ENCODE data around the gene NUAK2.
"Not testable (repeated sequence)": the region's sequence is repeated elsewhere in the genome, so short reads cannot be mapped to it uniquely, and the experiment has no call there.

The NUAK2 gene

DNA sequence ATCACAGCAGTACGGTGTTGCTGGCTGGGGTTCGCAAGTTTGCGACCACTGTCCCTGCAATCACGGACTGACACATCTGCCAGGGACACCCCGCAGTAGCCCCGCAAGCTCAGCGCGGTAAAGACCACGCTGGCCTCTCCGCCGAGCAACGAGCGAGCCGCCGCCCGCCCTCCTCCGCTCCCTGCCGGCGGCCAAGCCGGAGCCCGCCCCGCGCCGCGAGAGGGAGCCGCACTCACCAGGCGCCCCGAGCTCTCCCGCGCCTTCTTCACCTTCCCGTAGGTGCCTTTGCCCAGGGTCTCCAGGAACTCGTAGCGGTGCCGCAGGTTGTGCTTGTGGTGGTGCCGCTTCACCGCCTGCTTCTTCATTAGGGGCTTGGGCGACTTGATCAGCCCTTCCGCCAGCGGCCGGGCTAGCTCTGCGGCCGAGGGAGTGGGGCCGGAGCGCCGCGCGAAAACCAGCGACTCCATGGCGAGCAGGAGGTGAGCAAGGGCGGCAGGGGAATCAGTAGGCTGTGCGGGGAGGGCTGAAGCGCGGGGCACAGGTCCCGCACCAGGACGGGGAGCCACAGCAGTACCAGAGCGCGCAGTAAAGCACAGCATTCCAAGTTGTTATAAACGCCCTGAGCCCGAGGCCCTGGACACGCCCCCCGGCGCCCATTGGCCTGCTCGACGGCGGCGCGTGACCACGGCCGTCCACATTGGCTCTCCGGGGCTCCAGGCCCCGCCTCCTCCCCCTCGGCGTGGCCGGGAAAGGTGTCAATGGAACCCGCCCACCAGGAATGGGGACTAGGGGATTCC is at the start of gene NUAK2:
Gene NUAK2 (minus strand): TSS at position 584 of the 797 bp plus-strand sequence. CDS start 117 bp downstream, at position 467.
- DNase-seq = peak; percentile 42 to 94 (median 82)

DNA sequence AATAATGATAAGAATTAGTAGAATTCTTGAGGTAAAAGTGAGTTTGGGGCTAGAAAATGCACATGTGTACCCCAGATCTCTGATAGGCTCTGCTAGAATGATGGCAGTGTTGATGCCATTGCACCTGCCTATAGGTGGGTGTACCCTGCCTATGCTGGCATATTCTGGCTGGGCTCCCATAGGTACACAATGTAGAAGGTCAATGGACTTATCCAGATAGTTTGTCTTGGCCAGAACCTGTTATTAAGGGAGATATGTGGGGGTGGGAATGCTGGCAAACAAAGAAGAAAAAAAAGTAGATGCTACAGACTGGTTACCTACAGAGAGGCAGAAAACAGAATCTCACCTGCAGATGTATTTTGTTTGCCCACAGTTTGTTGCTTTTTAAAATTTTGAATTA is 49.2 kb upstream of the NUAK2 start:
- DNase-seq = no peak

DNA sequence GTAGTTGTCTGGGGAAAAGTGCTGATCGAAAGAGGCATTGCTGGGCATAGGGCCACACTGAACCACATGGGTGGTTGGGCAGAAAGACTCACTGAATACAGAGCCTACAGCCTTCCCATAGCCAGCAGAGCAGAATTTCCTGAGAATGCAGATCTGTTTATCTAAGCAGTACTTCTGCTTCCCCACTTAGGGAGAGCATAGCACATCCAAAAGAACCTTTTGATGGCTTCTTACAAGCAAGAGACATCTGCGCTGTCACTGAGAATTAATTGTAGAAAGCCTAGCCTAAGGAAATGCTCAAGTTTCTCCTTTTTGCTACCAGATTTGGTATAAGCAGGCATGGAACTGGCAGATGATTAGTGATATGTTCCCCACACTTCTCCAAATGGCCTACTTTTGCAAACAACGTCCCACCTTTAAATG is 48.2 kb upstream of the NUAK2 start:
- peak in 6 of 56 donors; percentile 6 to 43 (median 20) for DNase-seq

DNA sequence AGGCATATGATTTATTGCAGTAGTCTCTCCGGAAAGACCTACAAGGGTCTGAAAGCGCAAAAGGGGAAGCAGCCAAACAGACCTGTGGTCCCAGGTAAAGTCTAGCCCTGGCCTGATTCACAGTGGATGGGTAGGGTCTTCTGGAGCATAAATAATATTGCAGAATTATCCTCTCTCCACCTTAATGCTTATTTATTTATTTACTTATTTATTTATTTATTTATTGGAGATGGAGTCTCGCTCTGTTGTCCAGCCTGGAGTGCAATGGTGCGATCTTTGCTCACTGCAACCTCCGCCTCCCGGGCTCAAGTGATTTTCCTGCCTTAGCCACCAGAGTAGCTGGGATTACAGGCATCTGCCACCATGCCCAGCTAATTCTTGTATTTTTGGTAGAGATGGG is 46.9 kb upstream of the NUAK2 start:
- DNase-seq = no peak

DNA sequence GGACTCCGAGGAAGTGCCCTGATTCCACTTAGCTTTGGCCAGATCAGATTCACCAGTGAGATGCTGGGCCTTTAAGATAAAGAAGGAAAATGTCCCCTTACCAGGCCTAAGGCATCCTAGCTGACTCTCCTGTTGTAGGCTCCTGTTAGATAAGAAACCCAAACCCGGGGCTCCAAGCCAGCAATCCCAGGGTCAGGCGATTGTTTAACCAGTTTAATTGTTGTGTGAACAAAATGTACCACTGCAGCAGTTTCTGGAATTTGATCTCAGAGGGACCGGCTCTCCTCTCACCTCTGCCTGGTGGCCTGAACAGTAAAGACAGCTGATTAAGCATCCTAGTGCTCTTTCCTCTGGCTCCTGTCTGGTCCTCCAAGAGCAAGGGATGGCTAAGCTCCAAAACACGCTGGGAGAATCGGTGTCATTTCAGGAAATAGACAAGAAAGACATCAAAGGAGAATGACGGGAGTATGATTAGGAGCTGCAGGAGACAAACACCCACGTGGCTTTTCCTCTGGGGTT is 44.5 kb upstream of the NUAK2 start:
- DNase-seq = no peak

DNA sequence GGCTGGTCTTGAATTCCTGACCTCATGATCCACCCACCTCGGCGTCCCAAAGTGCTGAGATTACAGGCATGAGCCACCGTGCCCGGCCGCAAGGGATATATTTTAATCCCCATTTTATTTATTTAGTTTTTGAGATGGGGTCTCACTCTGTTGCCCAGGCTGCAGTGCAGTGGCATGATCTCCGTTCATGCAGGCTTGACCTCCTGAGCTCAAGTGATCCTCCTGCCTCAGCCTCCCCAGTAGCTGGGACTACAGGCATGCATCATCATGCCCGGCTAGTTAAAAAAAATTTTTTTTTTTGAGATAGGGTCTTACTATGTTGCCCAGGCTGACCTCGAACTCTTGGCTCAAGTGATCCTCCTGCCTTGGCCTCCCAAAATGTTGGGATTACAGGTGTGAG is 43.5 kb upstream of the NUAK2 start:
- not testable (repeated sequence) for DNase-seq

DNA sequence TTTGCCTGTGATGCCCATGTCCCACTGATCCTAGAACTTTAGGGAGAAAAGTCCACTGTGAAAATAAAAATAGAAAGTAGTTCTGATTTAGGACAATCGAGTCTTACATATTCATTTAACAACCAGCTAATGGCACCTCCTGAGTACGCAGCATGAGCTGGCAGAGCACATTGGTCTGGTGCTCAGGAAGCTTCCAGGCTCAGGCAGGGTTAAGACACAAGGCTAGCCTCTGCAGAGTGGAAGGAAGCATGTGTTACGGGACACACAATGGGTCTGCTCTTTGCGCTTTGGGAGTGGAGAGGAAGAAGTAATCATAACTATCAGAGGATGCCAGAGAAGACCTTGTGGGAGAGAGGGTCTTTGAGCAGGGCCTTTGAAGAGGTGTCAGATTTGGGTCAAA is 39.3 kb upstream of the NUAK2 start:
- DNase-seq = no peak

DNA sequence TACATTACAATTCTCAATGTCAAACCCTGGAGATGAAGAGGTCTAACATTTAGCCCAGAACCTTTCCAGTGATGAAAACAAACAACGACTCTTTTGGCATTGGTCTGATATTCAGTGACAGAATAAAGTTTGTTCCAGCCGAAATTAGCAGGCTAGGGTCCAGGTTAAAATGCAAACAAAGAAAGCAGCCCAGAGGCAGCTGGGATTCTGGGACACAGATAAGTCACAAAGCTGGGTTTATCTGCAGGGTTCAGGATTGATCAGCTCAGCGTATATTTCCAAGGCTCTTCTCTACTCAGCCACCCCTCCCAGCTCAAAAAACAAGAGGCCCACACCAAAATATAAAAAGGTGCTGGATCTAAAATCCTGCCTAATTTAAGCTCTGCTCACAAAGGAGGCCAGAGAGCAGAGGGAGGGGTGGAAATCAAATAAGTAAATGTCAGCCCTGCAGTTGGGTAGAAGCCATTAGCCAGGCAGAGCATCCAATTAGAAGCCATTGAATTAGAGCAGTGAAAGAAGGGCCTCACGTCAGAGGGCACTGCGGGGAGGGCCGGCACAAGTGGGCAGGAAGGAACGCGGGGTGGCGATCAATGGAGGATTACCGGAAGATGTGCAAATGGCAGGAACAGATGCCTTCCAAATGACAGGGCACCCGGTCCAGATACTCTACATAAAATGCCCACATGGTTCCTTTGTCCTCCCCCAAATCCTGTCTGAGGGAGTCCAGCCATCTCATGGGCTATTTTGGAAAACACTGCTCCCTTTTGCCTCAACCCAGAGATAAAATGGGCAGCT is 38.4 kb upstream of the NUAK2 start:
- peak in 36 of 56 donors; percentile 14 to 77 (median 49) for DNase-seq

DNA sequence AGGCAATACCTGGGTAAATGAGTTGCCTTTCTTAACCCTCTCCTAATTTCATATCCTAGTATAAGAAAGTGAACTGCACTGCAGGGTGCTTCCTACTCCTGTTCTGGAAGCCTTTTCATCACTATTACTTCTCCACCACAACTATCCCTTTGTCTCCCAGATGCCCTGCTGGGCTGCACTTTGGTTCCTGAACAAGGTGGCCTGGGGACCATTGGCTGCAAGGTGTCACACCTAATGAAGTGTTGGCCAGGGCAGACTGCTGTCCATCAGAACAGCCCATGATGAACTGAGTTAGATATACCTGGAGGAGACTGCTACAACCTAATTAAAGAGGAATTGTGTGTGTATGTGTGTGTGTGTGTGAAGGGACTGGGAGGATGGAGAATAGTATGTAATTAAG is 37.0 kb upstream of the NUAK2 start:
- no peak for DNase-seq

DNA sequence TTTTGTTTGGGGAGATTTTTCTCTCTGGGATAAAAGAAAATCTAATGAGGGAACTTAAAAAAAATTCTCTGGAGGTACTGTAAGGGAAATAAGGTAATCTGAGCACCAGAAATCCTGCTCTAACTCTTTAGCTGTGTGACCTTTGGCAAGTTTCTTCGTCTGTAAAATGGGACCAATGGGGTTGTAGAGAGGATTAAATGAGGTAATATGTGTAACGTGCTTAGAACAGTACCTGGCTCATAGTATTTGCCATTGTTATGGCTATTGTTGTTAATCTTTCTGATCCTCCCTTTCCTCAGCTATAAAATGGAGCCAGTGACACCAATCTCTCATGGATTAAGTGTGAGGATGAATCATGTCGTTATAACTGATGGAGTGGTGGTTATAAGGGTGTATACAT is 36.0 kb upstream of the NUAK2 start:
- DNase-seq = no peak

DNA sequence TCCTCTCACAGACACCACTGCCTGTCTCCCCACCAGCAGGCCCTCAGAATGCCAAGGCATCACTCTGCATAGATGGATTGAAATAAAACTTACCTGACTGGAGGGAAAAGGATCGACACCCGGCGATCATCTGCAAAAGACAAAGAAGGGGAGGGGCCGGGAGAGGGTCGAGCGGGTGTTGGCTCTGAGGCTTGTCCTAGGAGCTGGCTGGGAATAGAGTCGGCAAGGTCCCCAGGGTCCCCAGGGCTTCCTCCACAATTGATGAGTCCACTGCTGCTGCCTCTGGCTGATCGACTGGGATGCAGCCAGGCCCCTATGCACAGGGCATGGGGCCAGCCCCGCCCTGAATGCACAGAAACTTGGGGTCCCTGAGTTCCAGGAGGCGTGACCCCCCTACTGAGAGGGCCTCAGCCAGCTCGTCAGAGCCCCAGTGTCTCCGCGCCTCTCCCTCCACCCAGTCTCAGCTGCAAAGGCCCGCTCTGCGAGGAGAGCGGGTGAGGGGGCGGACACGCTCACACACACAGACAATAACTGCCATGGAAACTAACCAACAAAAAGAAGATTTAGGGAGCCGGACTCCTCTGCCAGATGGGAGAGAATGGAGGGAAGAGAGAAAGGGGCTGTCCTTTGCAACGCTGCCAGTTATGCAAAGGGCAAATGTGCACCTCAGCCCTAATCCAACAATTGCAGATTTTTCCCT is 35.0 kb upstream of the NUAK2 start, which contains the start of gene KLHDC8A:
Gene KLHDC8A (minus strand): TSS at position 483 of the 700 bp plus-strand sequence. CDS start 13,318 bp downstream, outside the sequence.
- peak in 28 of 56 donors; percentile 10 to 67 (median 37) for DNase-seq

DNA sequence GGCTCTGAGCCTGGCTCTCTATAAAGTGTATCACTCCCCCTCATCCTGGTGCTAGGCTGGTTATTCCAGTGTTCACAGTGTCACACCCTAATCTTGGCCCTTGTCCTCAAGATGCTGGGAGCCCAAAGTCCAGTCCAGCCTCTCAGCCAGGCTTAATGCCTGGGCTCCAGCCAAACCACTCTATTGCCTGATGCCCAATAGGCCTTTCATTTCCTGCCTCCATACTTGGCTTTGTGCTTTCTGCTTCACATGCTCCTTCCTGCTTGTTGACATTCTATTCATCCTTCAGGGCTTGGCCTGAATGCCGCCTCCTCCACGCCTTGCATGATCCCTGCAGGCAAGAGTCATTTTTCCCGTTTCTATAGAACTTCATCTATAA is 33.5 kb upstream of the NUAK2 start:
- peak in 11 of 56 donors; percentile 13 to 56 (median 25) for DNase-seq

DNA sequence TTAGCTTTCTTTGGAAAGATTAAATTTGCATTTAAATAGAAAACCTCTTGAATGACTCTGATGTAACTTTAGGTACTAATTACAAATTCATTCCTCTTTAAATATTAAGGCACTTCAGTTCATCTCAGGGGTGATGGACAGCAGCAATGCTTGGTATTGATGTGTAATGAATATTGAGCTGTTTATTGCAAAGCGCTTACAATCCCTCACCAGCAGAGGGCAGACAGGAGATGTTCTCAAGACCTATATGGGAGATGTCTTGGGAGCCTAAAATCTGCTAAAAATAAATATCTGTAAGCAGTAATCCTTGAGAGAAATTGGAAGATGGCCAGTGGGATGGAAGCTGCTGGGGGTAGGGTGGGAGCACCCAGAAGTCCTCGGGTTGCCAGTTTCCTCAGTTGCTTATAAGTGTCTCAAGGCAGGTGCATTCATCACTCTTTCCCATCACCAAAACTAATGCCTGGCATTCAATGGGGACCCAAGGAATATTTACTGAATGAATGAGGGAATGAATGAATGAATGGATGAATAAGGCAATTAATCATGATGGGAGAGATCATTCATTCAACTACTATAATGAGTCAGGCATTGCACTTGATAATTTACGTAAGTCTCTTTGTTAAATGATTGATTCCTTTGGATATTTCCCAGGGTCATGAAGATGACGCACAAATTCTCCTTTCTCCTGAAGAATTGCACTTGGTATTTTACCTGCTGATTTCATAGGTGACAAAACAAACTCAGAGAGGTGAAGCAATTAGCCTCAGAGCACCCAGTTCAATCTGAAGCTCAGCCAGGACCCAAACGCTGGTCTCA is 32.9 kb upstream of the NUAK2 start:
- DNase-seq = peak in 29 of 56 donors; percentile 13 to 85 (median 47)

DNA sequence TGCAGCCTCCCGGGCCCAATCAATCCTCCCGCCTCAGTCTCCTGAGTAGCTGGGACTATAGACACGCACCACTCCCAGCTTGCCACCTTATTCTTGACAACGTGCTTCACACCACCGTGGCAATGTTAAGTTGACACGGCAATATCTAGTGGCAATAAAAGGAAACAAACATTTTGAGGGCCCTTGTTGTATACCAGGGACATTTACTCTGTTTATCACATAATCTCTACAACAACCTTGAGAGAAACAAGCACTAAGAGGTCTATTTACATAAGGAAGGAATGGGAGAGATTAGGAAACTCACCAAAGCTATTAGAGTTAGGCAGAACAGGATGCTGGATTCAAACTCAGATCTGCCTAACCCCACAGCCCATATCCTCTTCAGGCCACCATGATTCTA is 32.1 kb upstream of the NUAK2 start:
- DNase-seq = no peak

DNA sequence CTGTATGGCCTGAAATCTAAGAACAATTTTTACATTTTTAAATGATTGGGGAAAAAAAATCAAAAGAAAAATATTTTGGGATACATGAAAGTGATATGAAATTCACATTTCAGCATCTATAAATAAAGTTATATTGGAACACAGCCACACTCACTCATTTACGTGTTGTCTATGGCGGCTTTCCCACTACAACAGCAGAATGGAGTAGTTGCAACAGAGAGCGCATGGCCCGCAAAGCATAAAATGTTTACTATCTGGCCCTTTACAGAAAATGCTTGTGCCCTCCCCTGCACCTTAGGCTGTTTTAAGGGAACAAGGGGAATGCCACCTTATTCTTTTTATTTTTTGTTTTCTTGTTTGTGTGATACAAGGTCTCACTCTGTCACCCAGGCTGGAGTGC is 31.6 kb upstream of the NUAK2 start:
- no peak for DNase-seq

DNA sequence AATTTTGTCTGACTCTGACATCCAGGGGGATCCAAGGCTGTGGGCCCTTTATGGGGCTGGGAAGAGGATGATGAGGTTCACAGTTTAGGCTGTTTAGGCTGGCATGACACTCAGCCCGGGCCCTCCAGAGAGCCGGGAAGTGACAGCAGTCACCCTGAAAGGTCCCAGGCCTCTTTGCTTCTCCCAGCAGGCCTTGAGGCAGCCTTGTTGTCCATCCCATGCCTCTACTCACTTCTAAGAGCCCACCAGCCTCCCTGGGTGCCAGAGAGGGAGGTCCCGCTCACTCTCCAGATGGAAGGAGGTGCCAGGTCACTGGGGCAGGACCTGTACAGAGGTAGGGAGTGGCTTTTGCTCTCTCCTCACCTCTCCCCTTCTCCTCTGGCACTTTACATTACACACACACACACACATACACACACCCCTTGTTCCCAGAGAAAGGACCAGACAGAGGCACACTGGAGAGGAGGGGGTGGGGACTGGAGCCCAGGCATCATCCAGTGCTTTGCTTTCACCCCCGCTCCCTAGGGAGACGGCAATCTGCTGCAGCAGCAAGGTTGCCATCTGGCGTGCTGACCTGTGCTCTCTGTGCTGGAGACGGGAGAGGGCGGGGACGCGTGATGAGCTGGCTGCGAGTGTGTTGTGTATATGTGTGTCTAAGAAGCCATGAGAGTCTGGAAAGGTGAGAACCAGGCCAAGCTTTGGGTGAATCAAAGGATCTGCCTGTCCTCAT is 30.6 kb upstream of the NUAK2 start:
- no peak for DNase-seq

DNA sequence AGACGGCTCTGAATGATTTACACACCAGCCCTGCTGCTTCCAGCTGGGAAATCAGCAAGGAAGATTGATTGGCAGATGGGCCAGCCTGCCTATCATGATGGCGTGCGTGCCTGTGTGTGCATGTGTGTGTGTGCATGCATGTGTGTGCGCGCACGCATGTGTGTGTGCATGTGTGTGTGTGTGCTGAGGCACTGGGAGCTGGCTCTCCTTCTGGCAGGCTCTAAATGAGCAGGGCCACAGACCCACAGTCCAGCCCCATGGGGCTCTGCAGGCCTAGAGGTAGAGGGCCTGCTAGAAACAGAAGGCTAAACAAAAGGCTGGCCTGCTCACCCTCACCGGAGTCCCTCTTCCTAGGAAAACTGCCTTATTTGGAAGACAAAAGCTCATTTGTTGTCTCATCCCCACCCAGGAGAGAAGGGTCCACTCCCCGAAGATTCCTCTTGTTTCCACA is 29.2 kb upstream of the NUAK2 start:
- DNase-seq = no peak

DNA sequence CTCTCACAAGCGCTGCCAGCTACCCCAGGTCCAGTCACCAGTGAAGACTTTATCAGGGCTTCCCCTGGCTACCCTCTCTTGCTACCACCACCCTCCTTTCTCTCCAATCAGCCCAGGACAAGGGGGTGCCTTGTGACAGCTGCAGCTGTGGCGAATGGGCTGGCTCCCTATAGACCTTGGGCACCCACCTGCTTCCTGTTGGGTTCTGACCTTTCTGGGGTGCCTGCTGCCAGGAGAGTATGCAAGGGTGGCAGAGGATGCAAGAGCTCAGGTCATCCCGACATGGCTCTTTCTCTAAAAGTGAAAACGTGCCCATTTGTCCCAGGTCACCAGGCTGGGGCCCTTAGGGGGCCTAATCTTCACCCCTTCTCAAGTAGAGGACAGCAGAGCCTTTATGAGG is 28.6 kb upstream of the NUAK2 start:
- DNase-seq = no peak

DNA sequence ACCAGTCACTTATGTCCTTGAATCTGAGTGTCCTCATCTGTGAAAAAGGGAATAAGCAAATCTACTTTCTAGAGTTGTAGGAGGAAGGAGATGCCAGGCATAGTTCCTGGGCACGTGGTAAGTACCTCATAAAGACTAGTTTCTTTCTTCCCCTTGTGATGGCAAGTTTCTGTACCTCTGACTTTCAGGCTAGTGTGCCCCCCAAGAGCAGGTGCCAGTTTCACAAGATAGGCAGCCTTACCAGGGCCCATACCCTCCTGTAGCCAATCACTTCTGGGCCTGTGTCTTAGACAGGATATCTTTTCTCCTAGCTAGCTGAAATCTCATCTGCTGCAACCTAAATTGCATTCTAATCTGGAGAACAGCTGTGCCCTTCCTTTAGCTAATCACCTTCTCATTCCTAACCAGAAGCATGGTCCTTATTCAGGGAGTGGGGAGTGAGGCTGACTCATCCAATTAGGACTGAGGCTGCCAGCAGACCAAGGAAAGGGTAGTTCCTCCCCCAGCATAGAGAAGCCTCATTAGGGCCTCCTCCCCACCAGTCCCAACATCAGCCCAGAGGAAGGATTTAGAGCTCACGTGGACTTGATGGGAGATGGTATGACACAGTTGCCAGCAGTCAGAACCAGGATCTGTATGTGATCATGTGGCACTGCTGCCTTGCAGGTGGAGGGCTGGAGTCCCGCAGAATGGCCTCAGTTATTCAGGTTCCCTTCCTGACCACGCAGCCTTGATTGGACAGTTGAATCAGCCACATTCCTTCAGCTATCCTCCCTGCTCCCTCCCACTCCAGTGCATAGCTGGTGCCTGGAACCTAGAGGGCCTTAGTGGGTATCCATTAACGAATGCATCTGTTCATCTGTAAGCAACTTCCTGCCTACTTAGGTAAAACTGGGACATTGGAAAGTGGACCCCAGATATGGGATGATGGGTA is 27.3 kb upstream of the NUAK2 start:
- no peak for DNase-seq
